ENCODE data around the gene AKT1S1.

- no peak for TF ChIP-seq CTCF (IDR thresholded peaks at IDR 0.05)
- no peak for TF ChIP-seq POLR2A (IDR thresholded peaks at IDR 0.05)
Measured at GRCh38 chr19:49832556-49832955, 44.6 kb downstream of the AKT1S1 start.

All from heart left ventricle (tissue), 13 donors.